Activated CD8-positive, alpha-beta T cell treated with anti-CD3 and anti-CD28 coated beads for 36 hours (primary cell): ENCODE measurements around the gene IREB2. TPM values are rescaled to one million over a fixed set of nuclear protein-coding genes. Genes with fewer than 3 reads are reported as not detected.
"Not testable (repeated sequence)": the region's sequence is repeated elsewhere in the genome, so short reads cannot be mapped to it uniquely, and the experiment has no call there.

Source experiments
- ATAC-seq: fragments of 200-7000 bp; cut with Tn5 transposase; one replicate; pipeline ENCODE4 v1.10.0; 2021; ENCODE audit warnings: mild to moderate bottlenecking, moderate library complexity
- CTCF ChIA-PET: fragments of 350-600 bp; sonication (Branson Sonifier 250); formaldehyde crosslinking; loops from one replicate; lab custom pipeline; 2021; ENCODE audit warnings: antibody characterized with exemption; lab: Charles Lee
- POLR2A ChIA-PET: fragments of 350-600 bp; sonication (Branson Sonifier 250); formaldehyde crosslinking; loops from one replicate; lab custom pipeline; 2021; ENCODE audit warnings: antibody characterized with exemption; lab: Charles Lee
- DNase-seq: peaks from one replicate; pipeline ENCODE4 v3.0.0-alpha.2; 2020
- H3K27ac Mint-ChIP-seq: one replicate; pipeline ENCODE4 v1.8.0; 2021; ENCODE audit warnings: mild to moderate bottlenecking, mixed read lengths
- H3K27me3 Mint-ChIP-seq: one replicate; pipeline ENCODE4 v1.8.0; 2021; ENCODE audit warnings: mixed read lengths
- H3K36me3 Mint-ChIP-seq: one replicate; pipeline ENCODE4 v1.8.0; 2021; ENCODE audit warnings: low read depth, mixed read lengths
- H3K4me1 Mint-ChIP-seq: one replicate; pipeline ENCODE4 v1.8.0; 2021; ENCODE audit warnings: low read depth, mixed read lengths
- H3K4me3 Mint-ChIP-seq: one replicate; pipeline ENCODE4 v1.8.0; 2021; ENCODE audit warnings: mild to moderate bottlenecking, moderate library complexity, mixed read lengths
- H3K9me3 Mint-ChIP-seq: one replicate; pipeline ENCODE4 v1.8.0; 2021; ENCODE audit warnings: mixed read lengths
- CTCF ChIP-seq: fragments of 200-600 bp; IDR thresholded peaks from one replicate; pipeline ENCODE4 v1.8.0; 2022; ENCODE audit warnings: antibody characterized with exemption, mild to moderate bottlenecking
- intact Hi-C: fragments of 100-400 bp; cut with micrococcal nuclease; formaldehyde crosslinking; loops from one replicate; pipeline ENCODE4 v1.10.0; 2022
- total RNA-seq, 2 experiments: library from RNA; stranded (reverse); gene quantifications; one replicate each; pipeline ENCODE4 v1.2.3, GENCODE V29; 2021

IREB2 gene
- total RNA-seq, 2 experiments from 2014 or later: 68.2 to 78.7 TPM

- DNase-seq: no peak
These were observed 98.1 kb downstream of the IREB2 start for GRCh38 chr15:78536134-78536533.

GRCh38 chr15:78537266-78537905, 99.4 kb downstream of the IREB2 start:
- no peaks in the 10 kb centered on the region for H3K27me3 Mint-ChIP-seq
- DNase-seq: no peak
- peaks cover 19% of the 10 kb centered on the region for H3K36me3 Mint-ChIP-seq
- peaks cover 7% of the 10 kb centered on the region for H3K4me1 Mint-ChIP-seq
- no peak overlapping the region for H3K27ac Mint-ChIP-seq
- ChIA-PET CTCF (no interaction called here), POLR2A (no interaction called here)
- no peak for TF ChIP-seq CTCF
- intact Hi-C loops: no loop called here
- no peak overlapping the region for H3K4me3 Mint-ChIP-seq
- H3K9me3 Mint-ChIP-seq: no peaks in the 10 kb centered on the region
- no peak for ATAC-seq

More at GRCh38 chr15:78536134-78536533, 98.1 kb downstream of the IREB2 start:
- no peak for TF ChIP-seq CTCF
- Mint-ChIP-seq H3K9me3 (no peaks in the 10 kb centered on the region), H3K4me3 (no peak overlapping the region), H3K4me1 (peaks cover 2% of the 10 kb centered on the region), H3K27me3 (no peaks in the 10 kb centered on the region), H3K36me3 (peaks cover 8% of the 10 kb centered on the region), H3K27ac (no peak overlapping the region)
- CTCF ChIA-PET: interaction anchor here (1.3 to 1.4 kb wide), 2 partner anchors 14 to 113 kb away, joined by 3 read pairs; no protein-coding TSS in a partner anchor
- intact Hi-C loops: no loop called here
- no peak for ATAC-seq
- POLR2A ChIA-PET: interaction anchor here (0.6 kb wide), 2 partner anchors 25 to 132 kb away, joined by 3 read pairs; no protein-coding TSS in a partner anchor

GRCh38 chr15:78538358-78538757, 100.3 kb downstream of the IREB2 start:
- peaks cover 17% of the 10 kb centered on the region for H3K4me1 Mint-ChIP-seq
- H3K27me3 Mint-ChIP-seq: no peaks in the 10 kb centered on the region

GRCh38 chr15:78539464-78540140, 101.6 kb downstream of the IREB2 start:
- peaks cover 20% of the 10 kb centered on the region for H3K4me1 Mint-ChIP-seq
- POLR2A ChIA-PET: interaction anchor here (0.6 to 2.8 kb wide), 12 partner anchors 9 to 275 kb away, joined by 3 to 19 read pairs (median 4); partner anchors contain the start of genes DNAJA4, HYKK and IREB2
- H3K27me3 Mint-ChIP-seq, H3K9me3 Mint-ChIP-seq, intact Hi-C loops, ATAC-seq: not testable (repeated sequence)
- peak; percentile 11 for DNase-seq
- peak overlapping the region; percentile 99 for H3K27ac Mint-ChIP-seq
- CTCF ChIA-PET: interaction anchor here (0.8 to 1.5 kb wide), 4 partner anchors 9 to 269 kb away, joined by 3 to 4 read pairs (median 3); partner anchors contain the start of gene CHRNA5
- H3K36me3 Mint-ChIP-seq: peaks cover 32% of the 10 kb centered on the region
- H3K4me3 Mint-ChIP-seq: peak overlapping the region; percentile 98

More at GRCh38 chr15:78538358-78538757, 100.3 kb downstream of the IREB2 start:
- DNase-seq (no peak), ATAC-seq (no peak)
- no peaks in the 10 kb centered on the region for H3K9me3 Mint-ChIP-seq
- intact Hi-C loops: no loop called here
- H3K27ac Mint-ChIP-seq: peak overlapping the region; percentile 99
- POLR2A ChIA-PET: interaction anchor here (0.6 kb wide), 1 partner anchor 8 kb away, joined by 3 read pairs; no protein-coding TSS in a partner anchor
- peaks cover 29% of the 10 kb centered on the region for H3K36me3 Mint-ChIP-seq
- H3K4me3 Mint-ChIP-seq: no peak overlapping the region
- CTCF ChIA-PET: no interaction called here
- no peak for TF ChIP-seq CTCF

GRCh38 chr15:78540141-78540870, 102.3 kb downstream of the IREB2 start, which contains the start of gene PSMA4:
Gene PSMA4 (plus strand): TSS chr15:78540444. CDS start chr15:78541928, 1,484 bp downstream.
- peak within 1 kb of the TSS; percentile 98 for H3K4me3 Mint-ChIP-seq
- H3K27ac Mint-ChIP-seq: peak within 1 kb of the TSS; percentile 99
- DNase-seq (peak; percentile 95), ATAC-seq (peak; percentile 87)
- peaks cover 36% of the 10 kb centered on the region for H3K36me3 Mint-ChIP-seq
- no peak for TF ChIP-seq CTCF
- H3K4me1 Mint-ChIP-seq: peaks cover 22% of the 10 kb centered on the region
- H3K27me3 Mint-ChIP-seq: no peaks in the 10 kb centered on the region
- ChIA-PET POLR2A (interaction anchor here (0.6 to 2.8 kb wide), 18 partner anchors 9 to 504 kb away, joined by 3 to 19 read pairs (median 4); partner anchors contain the start of genes DNAJA4, HYKK and IREB2), CTCF (interaction anchor here (0.8 to 1.5 kb wide), 5 partner anchors 10 to 268 kb away, joined by 3 to 4 read pairs (median 3); partner anchors contain the start of gene CHRNA5)
- intact Hi-C loops: no loop called here
- no peaks in the 10 kb centered on the region for H3K9me3 Mint-ChIP-seq
